ENCODE data around the gene TOP2A. TPM values are rescaled to one million over a fixed set of nuclear protein-coding genes. Genes with fewer than 3 reads are reported as not detected.
A peak's percentile ranks its signal among the peaks of the same experiment; 100 is the strongest.

TOP2A gene
- total RNA-seq, 1 donor from 2014 or later, result 41.9 TPM

DNA sequence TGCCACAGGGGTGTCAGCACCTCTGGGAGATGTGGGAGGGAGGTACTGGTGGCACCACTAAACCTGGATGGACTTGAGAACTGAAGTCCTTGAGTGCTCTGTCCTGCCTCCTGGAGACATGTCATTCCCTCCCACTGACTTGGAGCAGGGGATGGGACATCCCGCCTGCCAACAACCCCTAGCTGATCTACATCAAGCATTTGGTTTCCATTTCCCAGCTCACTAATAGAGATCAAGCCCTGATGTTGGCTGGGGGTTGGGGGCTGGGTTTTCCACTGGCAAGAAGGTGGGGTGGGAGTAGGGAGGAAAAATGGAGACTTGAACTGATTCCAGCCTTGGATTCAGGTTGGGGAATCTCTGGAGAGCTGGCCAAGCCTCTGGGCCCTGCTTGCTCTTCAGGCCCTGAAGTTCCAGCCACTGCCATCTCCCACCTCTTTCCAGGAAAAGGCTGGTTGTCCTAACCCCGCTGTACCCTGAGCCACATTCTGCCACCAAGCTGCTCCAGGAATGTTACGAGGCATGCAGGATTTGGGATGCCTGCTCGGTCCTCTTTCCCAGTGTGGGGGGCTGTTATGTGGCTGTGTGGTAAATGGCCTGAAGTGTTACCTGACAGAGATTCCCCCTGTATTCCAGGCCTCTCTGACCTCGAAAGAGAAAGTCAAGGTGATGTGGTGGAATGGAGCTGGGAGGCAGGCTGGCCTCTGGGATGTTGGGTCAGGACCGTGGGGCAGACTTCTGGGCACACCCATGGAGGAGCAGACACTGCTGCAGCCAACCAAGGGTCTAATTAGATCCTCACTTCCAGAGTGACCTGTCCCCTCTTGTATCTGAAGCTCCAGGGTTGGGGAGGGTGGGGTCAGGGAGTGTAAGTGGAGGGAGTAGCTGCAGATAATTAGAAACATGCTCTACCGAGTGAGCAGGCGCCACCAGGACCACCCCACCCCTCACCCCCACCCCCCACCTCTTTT is 42.2 kb upstream of the TOP2A start:
- H3K27me3 Mint-ChIP-seq (ENCODE audit: unreplicated experiment), result no peaks in the 10 kb centered on the region
- no peak for DNase-seq (ENCODE audit: extremely low spot score, unreplicated experiment)
- H3K36me3 Mint-ChIP-seq (ENCODE audit: unreplicated experiment), result peaks cover 27% of the 10 kb centered on the region
- TF ChIP-seq, protein P1, sequence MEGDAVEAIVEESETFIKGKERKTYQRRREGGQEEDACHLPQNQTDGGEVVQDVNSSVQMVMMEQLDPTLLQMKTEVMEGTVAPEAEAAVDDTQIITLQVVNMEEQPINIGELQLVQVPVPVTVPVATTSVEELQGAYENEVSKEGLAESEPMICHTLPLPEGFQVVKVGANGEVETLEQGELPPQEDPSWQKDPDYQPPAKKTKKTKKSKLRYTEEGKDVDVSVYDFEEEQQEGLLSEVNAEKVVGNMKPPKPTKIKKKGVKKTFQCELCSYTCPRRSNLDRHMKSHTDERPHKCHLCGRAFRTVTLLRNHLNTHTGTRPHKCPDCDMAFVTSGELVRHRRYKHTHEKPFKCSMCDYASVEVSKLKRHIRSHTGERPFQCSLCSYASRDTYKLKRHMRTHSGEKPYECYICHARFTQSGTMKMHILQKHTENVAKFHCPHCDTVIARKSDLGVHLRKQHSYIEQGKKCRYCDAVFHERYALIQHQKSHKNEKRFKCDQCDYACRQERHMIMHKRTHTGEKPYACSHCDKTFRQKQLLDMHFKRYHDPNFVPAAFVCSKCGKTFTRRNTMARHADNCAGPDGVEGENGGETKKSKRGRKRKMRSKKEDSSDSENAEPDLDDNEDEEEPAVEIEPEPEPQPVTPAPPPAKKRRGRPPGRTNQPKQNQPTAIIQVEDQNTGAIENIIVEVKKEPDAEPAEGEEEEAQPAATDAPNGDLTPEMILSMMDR (IDR thresholded peaks at IDR 0.05), result no peak
- peaks cover 71% of the 10 kb centered on the region for H3K4me1 Mint-ChIP-seq (ENCODE audit: unreplicated experiment)
- peak overlapping the region; percentile 89 for H3K27ac Mint-ChIP-seq (ENCODE audit: unreplicated experiment)
- H3K4me3 Mint-ChIP-seq (ENCODE audit: unreplicated experiment), result no peak overlapping the region
- H3K9me3 Mint-ChIP-seq (ENCODE audit: unreplicated experiment), result no peaks in the 10 kb centered on the region

DNA sequence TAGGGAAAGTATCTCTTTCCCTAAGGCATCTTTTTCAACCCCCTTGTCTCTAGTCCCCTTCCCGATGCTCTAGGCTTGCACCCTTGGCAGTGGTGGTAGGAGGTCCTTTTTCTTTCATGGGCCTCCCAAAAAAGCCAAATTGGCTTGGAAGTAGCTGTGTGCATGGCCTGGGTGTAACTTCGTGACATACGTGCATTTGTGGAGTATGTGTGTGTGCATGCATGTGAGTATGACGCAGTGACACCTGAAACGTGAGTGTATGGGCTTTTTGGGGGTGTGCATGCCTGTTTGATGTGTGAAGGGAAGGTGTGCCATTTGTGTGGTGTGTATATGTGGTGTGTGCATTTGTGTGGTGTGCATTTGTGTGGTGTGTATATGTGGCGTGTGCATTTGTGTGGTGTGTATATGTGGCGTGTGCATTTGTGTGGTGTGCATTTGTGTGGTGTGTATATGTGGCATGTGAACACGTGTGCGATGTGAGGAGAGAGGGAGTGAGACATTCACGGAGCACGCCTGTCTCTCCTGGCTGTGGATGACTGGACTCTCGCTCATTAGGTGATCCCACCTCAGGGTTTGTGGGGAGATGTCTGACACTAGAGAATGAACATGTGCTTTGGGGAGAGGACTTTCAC is 41.3 kb upstream of the TOP2A start:
- peak overlapping the region; percentile 89 for H3K27ac Mint-ChIP-seq (ENCODE audit: unreplicated experiment)
- TF ChIP-seq, protein P1 (IDR thresholded peaks at IDR 0.05), result no peak
- H3K4me1 Mint-ChIP-seq (ENCODE audit: unreplicated experiment), result peaks cover 80% of the 10 kb centered on the region
- no peaks in the 10 kb centered on the region for H3K27me3 Mint-ChIP-seq (ENCODE audit: unreplicated experiment)
- no peaks in the 10 kb centered on the region for H3K9me3 Mint-ChIP-seq (ENCODE audit: unreplicated experiment)
- H3K36me3 Mint-ChIP-seq (ENCODE audit: unreplicated experiment), result peaks cover 33% of the 10 kb centered on the region
- no peak for DNase-seq (ENCODE audit: extremely low spot score, unreplicated experiment)
- H3K4me3 Mint-ChIP-seq (ENCODE audit: unreplicated experiment), result no peak overlapping the region

DNA sequence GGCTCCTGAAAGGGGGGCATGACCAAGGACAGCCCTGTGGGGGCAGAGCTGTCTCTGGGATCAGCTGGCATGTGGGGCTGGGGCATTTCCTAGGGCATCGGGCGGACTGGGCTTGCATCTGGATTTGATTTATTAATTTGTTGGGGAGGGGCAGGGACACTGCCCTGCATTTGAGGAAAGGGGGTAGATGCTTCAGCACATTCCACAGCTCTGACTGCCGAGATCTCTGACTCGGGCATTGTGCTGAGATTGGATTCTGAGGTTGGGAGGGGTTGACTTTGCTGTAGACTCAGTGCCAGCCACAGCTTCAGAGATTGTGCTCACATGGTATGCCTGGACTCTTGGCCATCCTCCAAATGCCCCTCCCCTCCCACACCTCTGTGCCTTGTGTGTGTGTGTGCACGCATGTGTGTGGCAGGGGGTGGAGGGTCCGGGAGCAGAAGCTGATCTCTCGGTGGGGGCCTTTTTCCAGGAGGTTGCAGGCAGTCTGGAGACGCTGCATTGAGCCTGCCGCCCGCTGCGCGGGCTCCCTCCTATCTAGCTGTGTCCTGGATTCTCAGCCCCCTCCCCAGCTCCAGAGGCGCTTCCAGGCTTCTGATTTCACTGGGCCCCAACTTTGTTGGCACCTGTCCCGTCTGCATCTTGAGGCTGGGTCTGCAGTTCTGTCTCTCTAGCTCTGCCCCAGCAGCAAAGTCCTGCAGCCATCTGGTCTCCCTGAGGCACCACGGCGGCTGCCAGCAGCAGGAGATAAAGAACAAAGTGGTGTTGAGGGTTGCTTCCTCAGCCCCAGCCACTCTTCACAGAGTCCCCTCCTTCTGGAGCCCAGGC is 40.5 kb upstream of the TOP2A start:
- TF ChIP-seq, protein P1 (IDR thresholded peaks at IDR 0.05), result no peak
- Mint-ChIP-seq H3K27me3 (ENCODE audit: unreplicated experiment) (no peaks in the 10 kb centered on the region), H3K9me3 (ENCODE audit: unreplicated experiment) (no peaks in the 10 kb centered on the region), H3K4me1 (ENCODE audit: unreplicated experiment) (peaks cover 84% of the 10 kb centered on the region), H3K27ac (ENCODE audit: unreplicated experiment) (peak overlapping the region; percentile 89), H3K36me3 (ENCODE audit: unreplicated experiment) (peaks cover 40% of the 10 kb centered on the region), H3K4me3 (ENCODE audit: unreplicated experiment) (no peak overlapping the region)
- DNase-seq (ENCODE audit: extremely low spot score, unreplicated experiment), result peak; percentile 88

DNA sequence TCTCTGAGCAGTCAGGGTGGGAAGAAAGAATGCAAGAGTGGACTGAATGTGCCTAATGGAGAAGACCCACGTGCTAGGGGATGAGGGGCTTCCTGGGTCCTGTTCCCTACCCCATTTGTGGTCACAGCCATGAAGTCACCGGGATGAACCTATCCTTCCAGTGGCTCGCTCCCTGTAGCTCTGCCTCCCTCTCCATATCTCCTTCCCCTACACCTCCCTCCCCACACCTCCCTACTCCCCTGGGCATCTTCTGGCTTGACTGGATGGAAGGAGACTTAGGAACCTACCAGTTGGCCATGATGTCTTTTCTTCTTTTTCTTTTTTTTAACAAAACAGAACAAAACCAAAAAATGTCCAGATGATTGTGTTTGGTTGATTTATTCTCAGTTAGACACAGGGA is 39.7 kb upstream of the TOP2A start:
- Mint-ChIP-seq H3K4me3 (ENCODE audit: unreplicated experiment) (peak overlapping the region; percentile 5), H3K27me3 (ENCODE audit: unreplicated experiment) (no peaks in the 10 kb centered on the region), H3K9me3 (ENCODE audit: unreplicated experiment) (no peaks in the 10 kb centered on the region), H3K36me3 (ENCODE audit: unreplicated experiment) (peaks cover 48% of the 10 kb centered on the region), H3K27ac (ENCODE audit: unreplicated experiment) (peak overlapping the region; percentile 89), H3K4me1 (ENCODE audit: unreplicated experiment) (peaks cover 84% of the 10 kb centered on the region)
- DNase-seq (ENCODE audit: extremely low spot score, unreplicated experiment), result no peak
- TF ChIP-seq, protein P1 (IDR thresholded peaks at IDR 0.05), result no peak
